Stimulated activated CD8-positive, alpha-beta memory T cell treated with anti-CD3 and anti-CD28 coated beads, Interleukin-12 subunit alpha, Interleukin-12 subunit beta, amount 100 ng/mL, for 4 hours (primary cell): Measurements from ENCODE around the gene EHF.

ENCODE experiments used
- DNase-seq: peaks from one replicate; pipeline ENCODE4 v3.0.0-alpha.2; 2020; ENCODE audit warnings: low read depth

The EHF gene

GRCh38 chr11:34602245-34602644, 18.6 kb upstream of the EHF start:
- no peak for DNase-seq

- DNase-seq = no peak
These were observed 17.5 kb upstream of the EHF start for GRCh38 chr11:34603129-34604001.

- no peak for DNase-seq
These were observed 16.7 kb upstream of the EHF start for GRCh38 chr11:34604145-34604544.

- DNase-seq = no peak
These were observed 16.0 kb upstream of the EHF start for GRCh38 chr11:34604911-34605310.

GRCh38 chr11:34605481-34606325, 15.2 kb upstream of the EHF start:
- DNase-seq = no peak

- DNase-seq = no peak
These were observed 14.4 kb upstream of the EHF start for GRCh38 chr11:34606326-34607120.

- DNase-seq = no peak
These were observed 11.6 kb upstream of the EHF start for GRCh38 chr11:34609187-34609751.

- no peak for DNase-seq
These were observed 11.0 kb upstream of the EHF start for GRCh38 chr11:34609850-34610249.

- no peak for DNase-seq
These were observed 10.4 kb upstream of the EHF start for GRCh38 chr11:34610324-34611041.

- DNase-seq = no peak
These were observed 7.9 kb upstream of the EHF start for GRCh38 chr11:34613015-34613414.

GRCh38 chr11:34613552-34614056, 7.3 kb upstream of the EHF start:
- no peak for DNase-seq

GRCh38 chr11:34614344-34615104, 6.4 kb upstream of the EHF start:
- no peak for DNase-seq

GRCh38 chr11:34616086-34616485, 4.8 kb upstream of the EHF start:
- DNase-seq = no peak

- no peak for DNase-seq
These were observed 3.9 kb upstream of the EHF start for GRCh38 chr11:34616830-34617504.

- no peak for DNase-seq
These were observed 2.5 kb upstream of the EHF start for GRCh38 chr11:34618406-34618805.

GRCh38 chr11:34619062-34619516, 1.8 kb upstream of the EHF start:
- DNase-seq = no peak

- no peak for DNase-seq
These were observed 691 bp upstream of the EHF start for GRCh38 chr11:34620202-34620601.

- no peak for DNase-seq
These were observed 983 bp downstream of the EHF start for GRCh38 chr11:34621876-34622275.

GRCh38 chr11:34623463-34623862, 2.6 kb downstream of the EHF start:
- DNase-seq = no peak

GRCh38 chr11:34624069-34624468, 3.2 kb downstream of the EHF start:
- no peak for DNase-seq
